Frontal cortex (tissue), 4 donors: ENCODE results near the gene TPCN2. TPM values are rescaled to one million over a fixed set of nuclear protein-coding genes. Genes with fewer than 3 reads are reported as not detected.

ENCODE experiments used
- DNase-seq, 2 donors: peaks; one replicate each; pipeline ENCODE4 v3.0.0; 2012; ENCODE audit warnings: low spot score in 2 of 2
- FAIRE-seq: peaks from 2 replicates; lab custom pipeline; 2012; peaks lifted over from hg19 to GRCh38; lab: Jason Lieb, UNC
- total RNA-seq: library from RNA; depleted of rRNA; stranded (reverse); fragments of >200 nt; gene quantifications from one replicate; pipeline ENCODE4 v1.2.3, GENCODE V29; 2014
- donor health status: control.
- donor health status: control.
- donor health status: control.

Gene TPCN2
- total RNA-seq, 1 donor from 2014 or later: 6.1 TPM

DNA sequence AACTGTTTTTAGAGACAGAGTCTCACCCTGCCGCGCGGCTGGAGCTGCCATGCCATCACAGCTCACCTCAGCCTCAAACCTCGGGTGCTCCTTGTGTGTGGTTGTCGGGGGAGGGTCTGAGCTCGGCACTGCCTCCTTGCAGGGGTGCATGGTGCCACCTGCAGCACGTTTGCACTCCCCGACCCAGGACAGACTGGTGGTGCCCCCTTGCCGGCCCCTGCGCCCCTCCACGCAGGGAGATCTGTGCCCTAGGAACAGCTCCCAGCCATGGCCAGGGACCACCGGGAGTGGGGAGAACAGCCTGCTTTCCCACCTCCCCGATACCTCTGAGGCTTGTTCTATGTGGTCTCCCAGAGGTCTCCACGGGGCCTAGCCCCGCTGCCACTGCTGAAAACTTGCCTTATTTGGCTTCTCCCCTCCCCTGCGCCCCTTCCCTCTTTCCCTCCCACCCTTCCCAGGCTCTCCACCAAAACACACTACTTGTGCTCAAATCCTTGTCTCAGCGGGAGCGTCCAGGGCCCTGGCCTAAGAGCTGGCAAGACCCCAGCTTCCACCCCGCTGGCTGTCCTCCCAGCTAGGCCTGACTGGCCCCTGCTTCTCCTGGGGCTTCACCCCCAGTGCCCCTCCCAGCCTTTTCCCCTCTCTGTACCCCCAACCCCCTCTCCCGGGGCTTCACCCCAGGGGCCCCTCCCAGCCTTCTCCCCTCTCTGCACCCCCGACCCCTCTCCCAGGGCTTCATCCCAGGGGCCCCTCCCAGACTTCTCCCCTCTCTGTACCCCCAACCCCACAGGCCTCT is 13.4 kb upstream of the TPCN2 start:
- FAIRE-seq (no peak), DNase-seq (no peak)

DNA sequence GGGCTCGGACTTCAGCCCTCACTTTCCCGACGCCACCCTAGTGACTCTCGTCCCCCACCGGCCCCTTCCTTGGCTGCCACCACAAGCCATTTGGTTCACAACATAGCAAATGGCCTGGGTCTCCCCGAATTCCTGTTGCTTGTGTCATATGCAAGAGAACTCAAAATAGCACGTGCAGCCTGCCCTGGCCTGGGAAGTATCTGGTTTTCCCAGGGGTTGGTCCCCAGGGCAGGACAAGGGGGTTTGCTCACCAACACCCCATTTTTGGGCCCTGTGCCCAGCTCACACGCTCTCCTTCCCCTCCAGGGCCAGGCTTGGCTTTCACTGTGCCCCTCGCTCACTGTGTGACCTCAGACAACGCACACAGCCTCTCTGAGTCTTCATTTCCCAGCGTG is 12.8 kb upstream of the TPCN2 start:
- no peak for FAIRE-seq
- DNase-seq: no peak

DNA sequence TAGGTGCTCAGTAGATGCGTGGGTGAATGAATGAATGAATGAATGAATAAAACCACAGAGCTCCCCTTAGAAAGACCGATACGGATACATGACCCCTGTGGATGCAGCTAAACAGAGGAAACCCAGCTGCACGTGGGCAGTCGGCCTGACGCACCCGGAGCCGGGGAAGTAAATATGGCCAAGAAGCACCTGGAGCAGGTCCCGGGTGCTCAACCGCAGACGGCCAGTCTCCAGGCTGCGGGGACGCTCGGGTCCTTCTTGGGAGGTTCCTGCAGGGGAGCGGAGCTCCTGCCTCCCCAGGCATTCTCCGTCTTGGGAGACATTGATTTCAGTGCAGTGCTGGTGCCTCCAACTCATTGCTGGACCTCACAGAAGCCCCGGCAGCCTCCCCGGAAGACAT is 11.7 kb upstream of the TPCN2 start:
- FAIRE-seq: no peak
- no peak for DNase-seq

DNA sequence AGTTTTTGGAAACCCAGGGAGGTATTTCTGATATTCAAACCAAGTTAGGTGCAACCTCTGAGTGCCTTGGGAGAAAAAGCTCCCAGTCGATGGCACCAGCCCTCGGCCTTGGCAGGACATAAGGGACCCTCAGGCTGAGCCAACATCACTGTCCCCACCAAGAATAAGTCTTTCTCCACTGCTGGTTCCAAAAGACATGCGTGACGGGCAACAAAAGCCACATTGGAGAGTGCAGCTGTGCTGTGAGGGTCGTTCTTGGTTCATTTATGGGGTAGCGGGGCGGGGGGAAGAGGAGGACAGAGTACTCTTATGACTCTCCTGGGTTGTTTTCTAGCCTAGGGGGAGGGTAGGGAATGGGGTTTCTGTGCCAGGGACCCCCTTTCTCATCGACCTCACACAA is 11.2 kb upstream of the TPCN2 start:
- DNase-seq (no peak), FAIRE-seq (no peak)

DNA sequence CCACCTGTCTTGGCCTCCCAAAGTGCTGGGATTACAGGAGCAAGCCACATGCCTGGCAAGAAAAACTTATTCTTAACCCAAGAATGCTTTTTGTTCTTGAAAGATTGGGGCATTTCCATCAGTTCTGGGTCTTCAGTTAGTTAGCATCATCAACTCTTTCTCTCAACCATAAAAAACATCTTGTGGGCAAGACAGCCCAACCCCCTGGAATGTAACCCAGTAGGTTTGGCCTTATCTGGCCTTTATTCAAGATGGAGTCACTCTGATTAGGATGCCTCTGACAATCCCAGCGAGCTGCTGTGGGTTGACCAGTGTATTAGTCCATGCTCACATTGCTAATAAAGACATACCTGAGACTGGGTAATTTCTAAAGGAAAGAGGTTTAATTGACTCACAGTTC is 9.2 kb upstream of the TPCN2 start:
- DNase-seq (no peak), FAIRE-seq (no peak)

DNA sequence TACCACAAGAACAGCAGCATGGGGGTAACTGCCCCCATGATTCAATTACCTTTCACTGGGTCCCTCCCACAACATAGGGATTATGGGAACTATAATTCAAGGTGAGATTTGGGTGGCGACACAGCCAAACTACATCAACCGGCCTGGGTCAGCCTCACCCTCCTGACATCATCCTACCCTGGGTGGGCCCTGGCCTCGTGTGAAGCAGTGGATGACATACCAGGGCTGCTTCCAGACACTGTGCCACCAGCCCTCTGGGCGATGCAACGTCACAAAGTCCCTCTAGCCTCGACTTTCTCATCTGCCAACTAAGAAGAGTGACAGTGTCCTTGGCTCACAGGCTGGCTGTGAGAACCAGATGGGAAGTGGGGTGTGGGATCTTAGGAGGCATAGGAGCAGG is 8.7 kb upstream of the TPCN2 start:
- DNase-seq: no peak
- FAIRE-seq: no peak

DNA sequence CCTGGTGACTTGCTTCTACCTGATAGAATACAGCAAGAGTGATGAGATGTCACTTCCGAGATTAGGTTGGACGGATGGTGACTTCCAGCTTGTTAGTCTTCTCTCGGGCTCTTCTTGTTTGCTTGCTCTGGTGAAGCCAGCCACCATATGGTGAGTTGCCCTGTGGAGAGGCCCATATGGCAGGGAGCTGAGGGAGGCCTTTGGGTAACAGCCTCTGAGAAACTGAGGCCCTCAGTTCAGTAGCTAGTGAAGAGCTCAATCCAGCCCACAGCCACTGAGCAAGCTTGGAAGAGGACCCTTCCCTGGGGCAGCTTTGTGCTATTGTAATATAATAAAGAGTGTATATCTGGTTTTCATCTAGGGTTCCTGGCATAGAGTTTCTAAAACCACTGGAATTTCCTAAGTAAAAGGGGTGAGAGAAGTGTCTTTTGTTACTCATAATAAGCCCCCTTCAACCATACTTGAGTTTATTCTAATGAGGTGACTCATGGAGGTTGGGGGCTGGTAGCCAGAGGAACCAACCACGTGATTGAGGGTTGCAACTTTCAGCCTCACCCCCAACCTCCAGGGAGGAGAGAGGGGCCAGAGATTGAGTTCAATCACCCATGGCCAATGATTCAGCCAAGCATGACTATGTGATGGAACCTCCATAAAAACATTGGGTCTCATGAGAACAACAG is 8.0 kb upstream of the TPCN2 start:
- DNase-seq (no peak), FAIRE-seq (no peak)

DNA sequence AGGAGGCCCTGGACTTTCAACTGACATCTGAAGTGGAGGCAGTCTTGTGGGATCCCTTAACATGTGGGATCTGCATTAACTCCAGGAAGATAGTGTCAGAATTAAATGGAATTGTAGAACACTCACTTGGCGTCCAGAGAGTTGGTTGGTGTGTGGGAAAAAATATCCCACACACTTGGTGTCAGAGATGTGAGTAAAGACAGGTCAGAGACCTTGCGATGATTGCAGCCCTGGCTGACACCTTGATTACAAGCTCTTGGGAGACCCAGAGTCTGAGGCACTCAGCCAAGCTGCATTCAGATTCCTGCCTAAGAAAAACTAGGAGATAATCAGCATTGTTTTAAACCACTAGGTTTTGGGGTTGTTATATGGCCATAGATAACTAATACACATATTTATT is 7.2 kb upstream of the TPCN2 start:
- FAIRE-seq (no peak), DNase-seq (no peak)

DNA sequence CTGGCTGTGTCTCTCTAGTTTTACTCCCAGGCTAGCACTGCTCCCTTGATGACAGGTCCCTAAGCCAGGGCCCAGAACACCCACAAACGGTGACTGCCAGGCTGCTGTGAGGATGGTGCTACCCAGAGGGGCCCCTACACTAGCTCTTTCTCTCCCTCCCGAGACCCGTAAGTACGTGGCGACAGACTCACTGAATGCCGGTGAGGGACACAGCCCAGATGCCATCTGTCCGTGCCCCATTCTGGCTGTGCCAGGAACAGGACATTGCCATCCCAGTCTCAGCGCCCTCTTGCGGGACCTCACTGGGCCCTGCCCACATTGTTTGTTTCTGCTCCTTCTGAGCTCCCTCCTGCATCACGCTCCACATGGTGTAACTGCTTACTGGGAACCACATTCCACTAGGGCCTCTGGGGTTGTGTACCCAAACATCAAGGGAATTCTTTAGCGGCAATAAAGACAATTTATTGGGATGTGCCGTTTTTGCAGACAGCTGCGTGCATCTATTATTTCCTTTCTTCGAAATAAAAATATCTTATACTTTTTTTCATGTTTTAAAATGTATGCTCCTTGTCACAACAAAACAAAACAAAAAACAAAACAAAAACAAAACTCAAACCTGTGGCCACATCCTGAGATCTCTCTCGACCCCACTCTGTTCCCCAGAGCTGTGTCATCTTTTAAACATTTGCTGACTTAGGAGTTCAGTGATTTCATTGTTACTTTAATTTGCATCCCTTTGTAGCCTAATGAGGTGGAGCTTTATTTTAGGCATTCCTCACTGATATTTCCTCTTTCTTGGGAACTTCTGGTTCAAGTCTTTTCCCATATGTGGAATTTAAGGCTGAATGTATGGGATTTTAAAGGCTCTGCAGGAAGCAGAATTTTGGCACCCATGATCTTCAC is 4.4 kb upstream of the TPCN2 start:
- no peak for FAIRE-seq
- peak in 1 of 2 donors; percentile 37 for DNase-seq

DNA sequence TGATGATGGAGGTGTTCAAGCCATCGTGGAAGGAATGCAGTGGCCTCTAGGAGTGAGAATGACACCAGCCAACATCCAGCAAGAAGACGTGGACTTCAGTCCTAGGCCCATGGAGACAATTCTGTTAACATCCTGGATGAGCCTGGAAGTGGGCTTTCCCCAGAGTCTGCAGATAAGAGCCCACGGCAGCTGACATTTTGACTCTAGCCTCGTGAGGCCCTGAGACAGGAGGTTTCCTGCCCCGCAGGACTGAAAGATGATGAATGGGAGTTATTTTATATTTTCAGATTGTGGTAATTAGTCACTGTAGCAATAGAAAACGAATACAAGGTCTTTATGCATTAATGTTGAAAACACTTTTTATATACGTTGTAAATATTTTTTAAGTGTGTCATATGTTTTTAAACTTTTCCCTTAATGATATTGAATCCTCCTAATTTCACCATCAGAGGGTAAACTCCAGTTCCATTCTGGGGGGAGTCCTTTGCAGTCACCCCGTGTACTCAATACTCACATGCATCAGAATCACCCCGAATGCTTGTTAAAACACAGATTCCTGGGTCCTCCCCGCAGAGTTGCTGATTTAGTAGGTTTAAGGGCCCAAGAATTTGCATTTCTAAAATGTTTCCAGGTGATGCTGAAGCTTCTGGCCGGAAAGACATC is 570 bp upstream of the TPCN2 start:
- no peak for DNase-seq
- FAIRE-seq: no peak

DNA sequence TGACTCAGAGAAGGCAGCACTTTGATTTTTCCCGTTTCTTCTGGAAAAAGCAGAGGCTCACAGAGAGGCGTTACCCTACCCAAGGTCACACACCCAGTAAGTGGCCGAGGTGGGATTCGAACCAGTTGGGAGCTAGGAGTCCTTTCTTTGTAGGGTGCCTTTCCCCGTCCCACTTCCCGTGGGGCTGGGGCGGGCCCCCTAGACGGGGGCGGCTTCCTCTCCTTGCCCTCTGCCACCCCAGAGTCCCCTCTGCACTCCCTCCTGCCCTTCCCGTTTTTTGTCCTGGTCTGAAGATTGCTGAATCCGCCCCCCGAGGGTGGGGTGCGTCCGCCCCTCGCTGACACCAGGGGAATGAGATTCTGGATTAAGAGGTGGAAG is 747 bp downstream of the TPCN2 start:
- DNase-seq (peak in 1 of 2 donors; percentile 37), FAIRE-seq (no peak)

DNA sequence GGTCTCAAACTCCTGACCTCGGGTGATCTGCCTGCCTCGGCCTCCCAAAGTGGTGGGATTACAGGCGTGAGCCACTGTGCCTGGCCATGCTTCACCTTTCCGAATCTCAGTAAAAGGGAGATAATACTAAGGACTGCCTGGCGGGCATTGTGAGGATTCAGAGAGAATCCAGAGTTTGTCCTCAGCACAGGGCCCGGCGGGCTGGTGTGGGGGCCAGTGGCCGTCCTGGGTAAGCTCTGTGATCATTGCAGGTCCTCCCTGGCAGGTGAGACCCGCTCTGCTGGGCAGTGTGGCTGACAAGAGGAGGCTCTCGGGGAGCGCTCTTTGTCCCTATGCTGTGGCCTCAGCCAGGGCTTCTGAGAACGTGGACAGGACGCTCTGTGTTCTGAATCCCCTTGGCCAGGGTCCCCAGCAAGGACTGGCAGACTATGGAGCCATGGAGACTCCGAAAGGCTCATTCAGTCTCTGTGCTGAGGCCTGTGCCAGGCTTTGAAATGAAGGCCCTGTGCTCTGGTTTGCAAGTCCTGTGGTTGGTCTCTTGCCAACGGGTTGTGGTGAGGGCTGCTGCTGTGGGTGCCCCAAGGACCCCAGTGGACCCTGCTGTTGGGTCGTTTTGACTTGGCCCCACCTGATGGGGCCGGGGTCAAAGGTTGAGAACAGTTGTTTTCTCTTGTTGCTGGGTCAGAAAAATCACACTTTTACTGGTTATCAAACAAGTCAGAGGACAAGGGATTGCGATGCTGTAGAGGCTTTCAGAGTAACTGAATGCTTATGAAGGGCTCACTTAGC is 2.1 kb downstream of the TPCN2 start:
- FAIRE-seq (no peak), DNase-seq (peak in 1 of 2 donors; percentile 46)

DNA sequence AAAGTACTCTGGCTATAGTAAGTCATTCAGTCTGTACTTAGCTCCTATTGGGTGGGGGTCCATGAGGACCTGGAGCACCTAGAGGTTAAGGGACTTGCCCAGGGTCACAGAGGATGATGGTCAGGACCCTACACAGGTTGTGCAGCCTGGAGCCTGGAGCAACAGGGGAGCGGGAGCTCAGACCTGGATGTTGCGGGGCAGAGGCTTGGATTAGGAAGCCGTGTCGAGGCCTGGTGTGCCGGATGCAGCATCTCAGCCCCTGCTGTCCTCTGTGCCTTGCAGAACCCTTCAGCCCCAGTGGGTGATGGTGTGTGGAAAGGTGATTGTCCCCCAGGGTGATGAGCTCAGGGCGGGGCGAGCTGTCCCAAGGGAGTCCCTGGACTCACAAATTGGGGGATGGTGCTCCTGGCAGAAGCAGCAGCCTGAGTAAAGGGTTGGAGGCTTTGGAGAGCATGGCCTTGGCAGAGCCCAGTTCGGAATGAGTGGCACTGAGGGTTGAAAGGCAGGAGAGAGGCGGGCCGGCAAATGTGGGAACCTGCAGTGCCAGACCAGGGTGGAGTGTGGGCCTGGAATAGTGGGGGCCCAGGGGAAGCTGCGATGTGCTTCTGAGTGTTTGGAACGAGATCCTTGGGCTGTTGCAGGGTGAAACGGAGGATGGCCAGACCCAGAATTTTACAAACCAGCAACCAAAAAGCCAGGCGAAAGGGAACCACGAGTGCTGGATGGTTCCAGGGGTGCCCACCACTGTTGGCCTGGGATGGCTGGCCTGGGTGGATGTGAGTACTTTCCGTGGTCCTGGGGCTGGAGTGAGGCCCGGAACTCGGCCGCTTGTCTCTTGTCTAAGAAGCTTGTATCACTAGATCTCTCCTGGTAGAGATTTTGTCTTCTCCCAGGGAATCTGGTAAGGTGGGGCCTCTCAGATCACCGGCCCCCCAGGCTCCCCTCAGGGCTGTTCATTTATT is 2.9 kb downstream of the TPCN2 start:
- DNase-seq: no peak
- no peak for FAIRE-seq

DNA sequence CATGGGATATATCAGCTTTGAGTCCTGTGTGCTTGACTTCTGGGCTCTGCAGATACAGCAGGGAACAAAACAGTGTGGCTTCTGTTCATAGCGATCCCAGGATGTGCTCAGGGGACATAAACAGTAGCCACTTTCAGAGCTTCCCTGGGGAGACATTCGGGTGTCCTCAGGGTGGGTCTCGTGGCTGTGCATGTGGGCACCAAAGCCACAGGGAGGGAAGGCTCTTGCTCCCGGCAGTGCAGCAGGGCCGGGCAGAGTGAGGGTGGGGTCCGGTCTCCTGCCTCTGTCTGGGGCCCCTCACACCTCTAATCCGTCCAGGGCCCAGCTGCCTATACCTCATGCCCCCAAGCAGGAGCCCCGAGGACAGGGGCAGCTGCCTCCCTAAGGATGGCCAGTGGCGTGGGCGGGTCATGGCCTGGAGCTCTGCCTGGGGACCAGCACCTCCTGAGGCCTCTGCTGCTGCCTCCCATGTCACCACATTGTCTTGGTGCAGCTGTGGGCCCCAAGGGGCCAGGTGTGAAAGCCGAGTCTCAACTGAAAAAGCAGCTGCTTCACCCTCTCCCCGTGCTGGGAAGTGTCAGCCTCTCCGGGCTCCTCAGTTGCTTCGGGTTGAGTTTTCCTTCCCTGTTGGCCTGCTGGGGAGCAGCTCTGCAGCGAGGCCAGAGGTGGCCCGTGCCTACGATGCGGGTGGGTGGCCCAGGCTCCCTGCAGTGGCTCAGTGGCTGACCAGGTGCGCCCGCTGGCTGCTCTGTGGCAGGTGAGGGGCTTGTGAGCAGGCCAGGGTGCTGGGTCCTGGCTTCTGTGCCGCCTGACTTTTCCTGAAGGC is 3.8 kb downstream of the TPCN2 start:
- no peak for DNase-seq
- FAIRE-seq: no peak

DNA sequence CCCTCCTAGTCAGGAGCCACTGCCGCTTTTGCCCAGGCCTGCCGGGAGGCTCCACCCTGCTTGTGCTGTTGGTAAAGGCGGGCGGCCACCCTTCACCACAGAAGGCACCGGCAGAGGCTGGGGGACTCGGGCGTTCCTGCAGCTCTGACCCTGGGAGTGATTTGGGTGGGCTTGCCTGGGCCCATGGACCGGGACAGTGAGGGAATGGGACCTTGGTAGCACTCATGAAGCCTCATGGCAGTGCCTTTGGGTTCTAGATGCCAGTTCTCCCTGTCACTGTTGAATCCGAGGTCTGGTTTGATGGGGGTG is 4.4 kb downstream of the TPCN2 start:
- DNase-seq (no peak), FAIRE-seq (no peak)

DNA sequence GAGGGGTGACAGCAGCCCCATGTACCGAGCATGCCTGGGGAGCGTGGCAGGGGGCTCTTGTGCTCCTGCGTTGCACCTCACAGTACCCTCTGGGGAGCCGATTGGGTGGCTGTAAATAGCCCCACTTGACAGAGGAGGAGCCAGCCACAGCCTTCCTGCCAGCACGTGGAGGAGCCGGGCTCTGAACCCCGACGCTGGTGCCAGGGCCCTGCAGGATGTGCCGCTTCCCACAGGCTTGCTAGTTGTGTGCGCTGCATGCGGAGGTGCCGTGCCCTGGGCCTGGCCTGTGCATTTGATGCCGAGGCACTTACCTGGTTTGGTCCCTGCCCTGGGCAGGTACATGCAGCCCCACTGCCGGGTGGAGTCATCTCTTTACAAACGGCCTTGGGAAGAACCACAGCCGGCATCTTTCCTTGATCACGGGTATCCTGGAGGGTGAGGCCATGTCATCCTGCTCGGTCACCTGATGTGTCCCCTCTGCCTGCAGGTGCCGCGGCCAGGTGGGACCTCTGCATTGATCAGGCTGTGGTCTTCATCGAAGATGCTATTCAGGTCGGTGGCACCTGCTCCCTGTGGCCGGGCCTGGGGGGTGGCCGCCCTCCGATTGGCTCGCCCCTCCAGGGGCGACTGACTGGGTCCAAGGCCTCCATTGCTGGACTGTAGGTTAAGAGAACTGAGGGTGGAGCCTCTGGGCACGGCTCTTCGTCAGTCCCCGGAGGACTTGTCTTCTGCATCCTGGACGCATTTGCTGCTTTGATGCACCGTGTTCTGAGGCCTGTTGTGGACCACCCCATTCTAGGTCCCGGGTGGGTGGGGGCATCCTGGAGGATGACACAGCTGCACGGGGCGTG is 5.0 kb downstream of the TPCN2 start:
- FAIRE-seq: no peak
- no peak for DNase-seq
